Superior temporal gyrus (tissue), 1 donor: ENCODE data around the gene SMAD2.
"Not testable (repeated sequence)": the region's sequence is repeated elsewhere in the genome, so short reads cannot be mapped to it uniquely, and the experiment has no call there.

Source experiments
- DNase-seq: peaks from one replicate; pipeline ENCODE4 v3.0.0-alpha.2; 2016; ENCODE audit errors: extremely low spot score

SMAD2 gene

DNA sequence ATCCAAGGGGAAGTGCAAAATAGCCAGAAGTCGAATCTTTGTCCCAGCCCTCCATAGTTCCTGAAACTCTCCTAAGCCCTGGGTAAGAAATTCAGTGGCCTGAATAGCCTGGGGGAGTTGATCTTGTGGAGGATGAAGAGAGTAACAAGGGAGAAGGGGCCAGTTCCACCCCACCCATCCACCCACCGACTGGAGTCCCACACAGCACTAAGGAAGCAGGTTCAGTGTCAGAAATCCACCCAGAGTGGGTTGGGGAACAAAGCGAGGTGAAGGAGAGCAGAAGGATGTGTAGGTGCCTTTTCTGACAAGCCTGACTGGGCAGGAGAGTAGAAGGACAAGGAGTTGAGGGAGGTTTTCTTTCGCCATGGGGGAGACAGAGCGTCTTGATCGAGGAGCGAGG is 136.8 kb downstream of the SMAD2 start:
- no peak for DNase-seq

DNA sequence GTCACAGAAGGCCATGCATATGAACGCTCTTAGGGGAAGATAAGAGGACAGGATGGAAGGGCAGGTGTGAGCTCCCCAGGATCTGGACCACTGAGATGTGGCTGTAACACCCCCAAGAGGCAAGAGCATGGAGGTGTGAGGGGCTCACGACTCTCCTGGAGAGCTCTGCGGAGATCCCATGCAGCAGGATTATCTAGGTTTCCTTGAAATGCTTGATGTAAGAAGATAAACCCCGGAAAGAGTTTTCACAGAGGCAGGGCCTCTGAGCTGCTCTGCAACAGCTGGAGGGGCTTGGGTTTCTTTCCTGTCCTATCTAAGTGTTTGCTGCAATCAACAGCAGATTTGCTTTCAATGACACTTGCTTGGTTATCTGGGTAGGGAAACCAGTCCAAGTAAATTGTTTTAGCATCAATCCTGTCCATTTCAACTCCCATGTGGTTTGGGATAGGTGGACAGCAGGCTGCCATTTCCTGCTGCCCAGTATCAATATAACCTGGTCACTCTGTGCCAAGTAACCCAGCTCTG is 138.9 kb downstream of the SMAD2 start:
- no peak for DNase-seq

DNA sequence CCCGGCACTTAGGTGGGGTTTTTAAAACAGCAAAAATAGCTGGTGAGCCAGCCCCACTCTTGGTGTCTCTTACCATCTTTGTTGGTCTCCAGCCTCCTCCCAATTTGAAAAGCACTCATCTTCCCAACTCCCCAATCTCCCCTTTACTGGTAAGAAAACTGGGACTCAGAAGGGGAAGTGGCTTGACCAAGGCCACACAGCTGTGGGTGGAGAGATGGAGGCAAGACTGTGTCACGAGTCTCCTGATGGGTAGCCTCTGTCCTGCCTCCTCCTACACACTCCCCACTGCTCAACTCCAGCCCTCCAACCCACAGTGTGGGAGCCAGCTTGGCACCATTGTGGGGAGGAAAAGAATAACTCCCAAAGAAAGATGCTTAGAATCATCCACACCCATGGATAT is 140.4 kb downstream of the SMAD2 start:
- no peak for DNase-seq

DNA sequence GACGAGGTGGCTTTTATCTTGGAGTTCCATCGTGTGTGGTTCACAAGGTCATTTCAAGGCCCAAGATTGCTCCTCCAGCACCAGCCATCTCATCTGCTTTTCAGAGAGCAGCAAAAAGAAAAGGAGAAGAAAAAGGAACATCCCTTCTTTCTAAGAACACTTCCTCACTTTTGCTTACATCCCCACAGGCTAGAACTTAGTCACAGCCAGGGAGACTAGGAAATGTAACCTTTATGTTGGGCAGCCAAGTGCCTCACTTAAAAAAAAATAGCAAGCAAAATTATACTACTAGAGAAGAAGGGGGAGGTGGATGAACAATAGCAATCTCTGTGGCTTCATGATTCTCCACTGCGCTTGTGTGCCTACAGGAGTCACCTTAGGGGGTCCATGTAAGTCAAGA is 141.8 kb downstream of the SMAD2 start:
- no peak for DNase-seq

DNA sequence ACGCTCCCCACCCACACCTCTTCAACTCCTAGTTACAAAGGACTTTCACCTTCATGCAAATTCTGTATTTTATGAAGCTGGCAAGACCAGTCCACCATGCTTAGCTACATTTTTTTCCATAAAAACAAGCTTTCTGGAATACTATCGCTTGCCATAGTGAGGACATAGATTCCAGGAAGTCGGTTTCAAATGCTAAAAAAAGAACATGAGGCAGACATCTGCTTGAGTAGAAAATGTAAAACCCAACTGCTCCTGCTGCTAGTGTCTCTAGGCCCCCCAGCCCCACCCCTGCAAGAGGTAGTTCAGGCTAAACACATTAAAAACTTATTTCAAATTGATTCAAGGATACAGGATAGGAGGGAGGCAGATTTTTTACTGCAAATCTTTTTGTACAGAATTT is 148.9 kb downstream of the SMAD2 start:
- DNase-seq: no peak

DNA sequence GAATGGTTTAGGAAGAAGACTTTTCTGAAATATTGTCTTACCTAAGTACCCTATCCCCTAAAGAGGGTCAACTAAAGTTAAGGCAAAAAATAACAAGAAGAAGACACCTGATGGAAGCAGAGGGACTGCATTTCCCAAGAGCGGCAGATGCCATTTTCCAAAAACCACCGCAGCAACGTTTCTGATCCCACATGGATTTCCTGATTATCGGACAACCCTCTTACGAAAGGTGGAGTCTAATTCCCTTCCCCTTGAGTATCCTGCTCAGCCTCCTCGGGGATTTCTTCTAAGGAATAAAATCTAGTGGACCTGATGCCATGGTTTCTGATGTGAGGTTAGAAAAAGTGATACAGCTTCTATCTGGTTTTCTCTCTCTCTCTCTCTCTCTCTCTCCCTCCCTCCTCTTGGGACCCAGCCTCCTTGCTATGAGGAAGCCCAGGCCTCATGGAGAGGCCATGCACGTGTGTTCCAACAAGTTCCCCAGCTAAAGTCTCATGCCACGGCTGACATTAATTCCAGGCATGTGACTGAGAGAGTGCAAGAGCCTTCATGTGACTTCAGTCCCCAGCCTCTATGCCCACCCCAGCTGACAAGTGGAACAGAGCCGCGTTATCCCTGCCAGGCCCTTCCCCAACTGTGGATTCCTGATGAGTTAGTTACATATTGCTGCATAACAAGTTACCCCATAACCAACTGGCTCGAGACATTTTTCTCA is 150.3 kb downstream of the SMAD2 start:
- DNase-seq: no peak

DNA sequence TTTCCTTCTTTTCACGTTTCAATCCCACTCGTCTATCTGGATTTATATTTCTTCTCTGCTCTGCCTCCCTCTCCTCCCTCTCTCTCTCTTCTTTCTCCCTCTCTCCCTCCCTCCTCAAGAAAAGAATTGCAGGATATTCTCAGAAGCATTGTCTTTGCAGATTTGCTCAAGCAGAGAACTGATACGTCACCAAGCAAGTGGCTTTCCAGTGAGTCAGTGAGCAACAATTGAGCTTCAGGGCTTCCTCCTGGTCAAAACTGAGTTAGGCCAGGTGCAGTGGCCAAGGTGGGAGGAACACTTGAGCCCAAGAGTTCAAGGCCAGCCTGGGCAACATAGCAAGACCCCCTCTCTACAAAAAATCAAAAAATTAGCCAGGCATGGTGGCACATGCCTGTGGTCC is 151.1 kb downstream of the SMAD2 start:
- DNase-seq: no peak

DNA sequence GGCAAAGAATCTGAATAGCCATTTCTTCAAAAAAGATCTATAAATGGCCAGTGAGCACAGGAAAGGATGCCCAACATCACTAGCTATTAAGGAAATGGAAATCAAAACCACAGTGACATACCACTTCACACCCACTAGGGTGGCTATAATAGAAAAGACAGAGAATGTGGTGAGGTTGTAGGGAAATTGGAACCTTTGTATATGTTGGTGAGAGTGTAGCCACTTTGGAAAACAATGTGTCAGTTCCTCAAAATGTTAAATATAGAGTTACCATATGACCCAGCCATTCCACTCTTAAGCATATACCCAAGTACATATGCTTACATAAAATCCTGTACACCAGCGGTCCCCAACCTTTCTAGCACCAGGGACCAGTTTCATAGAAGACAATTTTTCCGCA is 152.8 kb downstream of the SMAD2 start:
- DNase-seq: no peak

DNA sequence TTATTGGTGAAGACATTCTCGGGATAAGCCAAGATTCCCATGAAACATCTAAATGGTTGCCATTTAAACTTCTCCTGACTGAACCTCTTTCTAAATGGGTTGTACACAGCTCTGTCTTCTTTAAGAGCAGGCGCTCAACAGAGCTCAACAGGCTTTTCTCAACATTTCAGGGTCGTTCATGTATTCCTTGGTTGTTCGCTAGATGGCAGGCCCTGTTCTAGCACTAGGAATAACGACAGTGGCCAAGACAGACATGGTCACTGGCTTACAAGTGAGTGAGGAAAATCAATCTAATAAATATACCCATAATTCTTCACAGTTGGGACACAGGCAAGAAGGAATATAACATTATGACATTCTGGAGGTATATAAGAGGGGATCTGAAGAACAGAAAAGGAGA is 154.5 kb downstream of the SMAD2 start:
- DNase-seq: peak; percentile 76

DNA sequence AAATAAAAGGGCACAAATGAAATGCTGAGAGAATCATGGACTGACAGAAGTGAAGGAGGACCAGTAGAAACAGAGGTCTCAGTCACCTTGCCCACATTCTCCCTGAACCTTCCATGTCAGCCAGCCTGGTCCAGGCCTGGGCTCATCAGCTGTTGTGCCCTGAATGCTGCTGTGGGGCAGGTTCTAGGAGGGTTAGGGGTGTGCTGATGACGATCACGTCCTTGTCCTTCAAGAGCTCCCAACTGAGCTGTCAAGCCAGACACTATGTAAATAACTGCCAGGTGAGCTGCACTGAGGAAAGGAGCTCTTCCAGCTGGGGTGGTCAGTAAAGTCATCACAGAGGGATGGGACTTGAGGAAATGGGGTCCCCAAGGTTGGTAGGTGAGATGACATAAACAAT is 156.5 kb downstream of the SMAD2 start:
- DNase-seq: no peak

DNA sequence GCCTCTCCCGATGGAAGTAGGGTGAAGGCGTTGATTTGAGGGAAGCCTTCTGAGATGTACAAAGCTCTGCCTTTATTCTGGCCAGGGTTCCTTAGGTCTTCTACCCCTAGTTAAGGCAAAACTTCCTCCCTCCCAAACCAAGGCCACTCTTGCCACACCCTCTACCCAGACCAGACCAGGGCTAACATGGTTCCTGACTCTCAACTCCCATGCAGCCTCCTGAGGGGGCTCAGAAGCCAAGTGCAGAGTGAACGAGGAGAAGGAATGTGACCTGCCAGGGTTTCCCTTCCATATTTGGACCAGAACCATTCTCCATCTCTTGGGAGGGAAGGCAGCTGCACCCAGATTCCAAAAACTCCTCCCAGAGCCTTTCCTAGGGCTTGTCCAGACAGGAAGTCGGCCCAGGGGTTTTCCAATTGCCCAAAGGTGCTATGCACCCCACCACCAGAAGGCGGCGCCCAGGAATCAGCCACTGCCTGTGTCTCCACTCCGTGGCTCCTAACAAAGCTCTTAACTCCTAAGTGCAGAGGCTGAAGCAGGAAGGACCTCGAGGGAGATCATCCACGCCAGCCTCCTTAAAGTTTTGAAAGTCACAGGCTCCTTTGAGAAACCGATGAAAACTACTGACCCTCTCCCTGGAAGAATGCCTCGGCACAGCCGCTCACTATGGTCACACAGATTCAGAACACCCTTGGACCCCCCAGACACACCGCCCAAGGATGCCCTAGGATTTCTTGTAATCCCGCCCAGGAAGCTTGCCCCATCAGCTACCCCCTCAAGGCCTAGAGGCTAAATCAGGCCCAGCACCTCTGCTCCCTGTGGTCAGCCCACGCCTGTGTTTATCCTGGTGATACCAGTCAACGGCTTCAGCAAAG is 157.8 kb downstream of the SMAD2 start:
- no peak for DNase-seq

DNA sequence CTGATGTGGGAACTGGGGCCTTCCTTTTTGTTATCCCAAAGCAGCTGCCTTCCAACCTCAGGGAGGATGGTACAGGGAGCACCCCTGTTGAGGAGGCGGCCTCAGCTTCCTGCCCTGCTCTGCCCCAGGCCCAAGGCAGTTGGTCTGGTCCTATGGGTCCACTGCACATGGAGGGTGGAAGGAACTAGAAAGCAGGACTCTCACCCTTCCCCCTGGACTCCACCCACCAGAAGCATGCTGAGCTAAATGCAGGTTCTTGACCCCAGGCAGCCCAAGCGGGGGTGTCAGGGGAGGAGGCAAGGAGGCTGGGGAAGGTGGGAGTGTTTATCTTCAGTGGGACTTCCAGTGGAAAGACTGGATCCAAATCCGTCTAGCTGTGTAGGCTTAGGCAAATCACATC is 158.5 kb downstream of the SMAD2 start:
- DNase-seq: no peak

DNA sequence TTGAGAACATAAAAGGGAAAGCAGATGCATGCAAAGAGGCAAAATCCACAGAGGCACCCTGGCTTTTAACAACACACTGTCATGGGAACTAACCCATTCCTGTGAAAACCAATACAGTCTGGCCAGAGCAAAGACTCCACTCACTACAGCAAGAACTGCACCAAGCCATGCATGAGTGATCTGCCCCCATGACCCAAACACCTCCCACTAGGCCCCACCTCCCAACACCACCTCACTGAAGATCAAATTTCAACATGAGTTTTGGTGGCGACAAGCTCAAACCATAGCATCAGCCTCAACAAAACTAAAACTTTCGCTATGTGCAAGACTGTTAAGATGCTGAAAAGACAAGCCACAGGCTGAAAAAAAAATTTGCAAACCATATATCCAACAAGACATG is 162.8 kb downstream of the SMAD2 start:
- DNase-seq: no peak

DNA sequence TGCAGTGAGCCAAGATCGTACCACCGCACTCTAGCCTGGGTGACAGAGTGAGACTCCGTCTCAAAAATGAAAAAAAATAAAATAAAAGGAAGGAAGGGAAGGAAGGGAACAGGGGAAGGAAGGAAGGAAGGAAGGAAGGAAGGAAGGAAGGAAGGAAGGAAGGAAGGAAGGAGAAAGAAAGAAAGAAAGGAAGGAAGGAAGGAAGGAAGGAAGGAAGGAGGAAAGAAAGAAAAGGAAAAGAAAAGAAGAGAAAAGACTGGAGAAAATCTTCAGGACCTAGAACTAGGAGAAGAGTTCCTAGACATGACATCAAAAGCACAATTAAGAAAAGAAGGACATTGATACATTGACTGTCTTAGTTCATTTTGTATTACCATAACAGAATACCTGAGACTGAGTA is 163.3 kb downstream of the SMAD2 start:
- DNase-seq: not testable (repeated sequence)
